ENCODE data around the gene APBA1.

DNA sequence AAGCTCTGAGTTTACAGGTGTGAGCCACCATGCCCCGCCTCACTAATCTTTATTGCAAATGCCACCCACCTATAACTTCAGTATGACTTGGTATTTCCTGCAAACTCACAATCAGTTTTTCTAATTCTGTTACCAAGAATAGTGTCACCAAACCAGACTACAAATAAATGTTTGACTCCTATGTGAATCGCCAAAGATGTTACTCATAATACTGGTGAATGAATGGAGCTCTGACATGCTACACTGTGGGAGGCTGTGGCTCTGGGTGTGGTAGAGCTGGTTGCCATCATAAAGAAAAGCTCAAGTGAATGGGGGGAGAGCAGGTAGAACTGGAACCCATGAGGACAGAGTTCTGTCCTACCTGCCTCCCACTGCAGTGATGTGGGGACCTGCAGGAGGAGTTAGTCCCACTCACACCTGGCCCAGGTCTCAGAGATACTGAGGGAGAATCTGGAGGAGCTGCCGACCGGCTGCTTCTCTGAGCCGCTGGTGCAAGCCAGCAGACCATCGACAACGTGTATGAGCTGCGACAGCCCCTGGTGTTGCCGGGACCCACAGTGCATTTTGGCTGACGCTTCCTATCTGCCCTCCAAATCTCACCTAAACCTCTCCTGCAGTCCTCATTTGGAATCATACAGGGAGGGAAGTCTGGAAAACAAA lies 251.4 kb downstream of the APBA1 start:
- TF ChIP-seq, protein P1, sequence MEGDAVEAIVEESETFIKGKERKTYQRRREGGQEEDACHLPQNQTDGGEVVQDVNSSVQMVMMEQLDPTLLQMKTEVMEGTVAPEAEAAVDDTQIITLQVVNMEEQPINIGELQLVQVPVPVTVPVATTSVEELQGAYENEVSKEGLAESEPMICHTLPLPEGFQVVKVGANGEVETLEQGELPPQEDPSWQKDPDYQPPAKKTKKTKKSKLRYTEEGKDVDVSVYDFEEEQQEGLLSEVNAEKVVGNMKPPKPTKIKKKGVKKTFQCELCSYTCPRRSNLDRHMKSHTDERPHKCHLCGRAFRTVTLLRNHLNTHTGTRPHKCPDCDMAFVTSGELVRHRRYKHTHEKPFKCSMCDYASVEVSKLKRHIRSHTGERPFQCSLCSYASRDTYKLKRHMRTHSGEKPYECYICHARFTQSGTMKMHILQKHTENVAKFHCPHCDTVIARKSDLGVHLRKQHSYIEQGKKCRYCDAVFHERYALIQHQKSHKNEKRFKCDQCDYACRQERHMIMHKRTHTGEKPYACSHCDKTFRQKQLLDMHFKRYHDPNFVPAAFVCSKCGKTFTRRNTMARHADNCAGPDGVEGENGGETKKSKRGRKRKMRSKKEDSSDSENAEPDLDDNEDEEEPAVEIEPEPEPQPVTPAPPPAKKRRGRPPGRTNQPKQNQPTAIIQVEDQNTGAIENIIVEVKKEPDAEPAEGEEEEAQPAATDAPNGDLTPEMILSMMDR (IDR thresholded peaks at IDR 0.05; ENCODE audit: low read depth, low read length, poor library complexity, severe bottlenecking): no peak
- TF ChIP-seq EZH2phosphoT487 (IDR thresholded peaks at IDR 0.05; ENCODE audit: borderline replicate concordance, low read length): no peak
